ENCODE data around the gene FAM219B.

FAM219B gene, protein sequence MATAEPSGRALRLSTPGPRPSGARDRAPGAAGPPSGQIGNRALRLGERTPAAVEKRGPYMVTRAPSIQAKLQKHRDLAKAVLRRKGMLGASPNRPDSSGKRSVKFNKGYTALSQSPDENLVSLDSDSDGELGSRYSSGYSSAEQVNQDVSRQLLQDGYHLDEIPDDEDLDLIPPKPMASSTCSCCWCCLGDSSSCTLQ

DNA sequence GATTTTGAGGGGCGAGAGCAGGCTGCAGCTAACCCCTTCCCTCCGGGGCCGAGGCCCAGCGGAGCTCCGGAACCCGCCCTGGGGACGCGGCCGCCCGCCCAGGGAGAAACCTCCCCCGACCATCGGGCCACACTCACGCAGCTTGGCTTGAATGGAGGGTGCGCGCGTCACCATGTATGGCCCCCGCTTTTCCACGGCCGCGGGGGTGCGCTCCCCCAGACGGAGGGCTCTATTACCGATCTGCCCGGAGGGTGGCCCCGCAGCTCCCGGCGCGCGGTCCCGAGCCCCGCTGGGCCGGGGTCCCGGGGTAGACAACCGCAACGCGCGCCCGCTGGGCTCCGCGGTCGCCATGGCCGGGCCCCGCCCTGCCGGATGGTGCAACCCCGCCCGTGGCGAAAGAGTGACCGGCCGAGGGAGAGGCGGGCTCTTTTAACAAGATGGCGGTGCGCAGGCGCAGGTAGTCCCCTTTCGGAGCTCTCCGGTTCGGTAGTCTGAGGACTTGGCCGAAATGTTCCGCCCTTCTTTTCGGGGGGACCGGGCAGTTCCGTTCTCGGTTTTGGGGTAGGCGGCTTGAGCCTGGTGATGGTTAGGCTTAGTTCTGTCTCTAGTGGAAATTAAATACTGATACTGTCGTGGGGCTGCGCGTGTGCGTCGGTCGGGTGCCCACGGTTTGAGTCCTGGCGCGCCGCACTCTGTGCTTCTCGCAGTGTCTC lies at the start of gene FAM219B:
Gene FAM219B (minus strand): TSS at position 402 of the 713 bp plus-strand sequence. CDS start 51 bp downstream, at position 351.
- H3K4me3 ChIP-seq (replicated peaks in 1 of 2; ENCODE audit: low read depth in 2 of 2, low read length in 2 of 2): peak within 1 kb of the TSS; percentile 85 to 88
- TF ChIP-seq, protein P1, sequence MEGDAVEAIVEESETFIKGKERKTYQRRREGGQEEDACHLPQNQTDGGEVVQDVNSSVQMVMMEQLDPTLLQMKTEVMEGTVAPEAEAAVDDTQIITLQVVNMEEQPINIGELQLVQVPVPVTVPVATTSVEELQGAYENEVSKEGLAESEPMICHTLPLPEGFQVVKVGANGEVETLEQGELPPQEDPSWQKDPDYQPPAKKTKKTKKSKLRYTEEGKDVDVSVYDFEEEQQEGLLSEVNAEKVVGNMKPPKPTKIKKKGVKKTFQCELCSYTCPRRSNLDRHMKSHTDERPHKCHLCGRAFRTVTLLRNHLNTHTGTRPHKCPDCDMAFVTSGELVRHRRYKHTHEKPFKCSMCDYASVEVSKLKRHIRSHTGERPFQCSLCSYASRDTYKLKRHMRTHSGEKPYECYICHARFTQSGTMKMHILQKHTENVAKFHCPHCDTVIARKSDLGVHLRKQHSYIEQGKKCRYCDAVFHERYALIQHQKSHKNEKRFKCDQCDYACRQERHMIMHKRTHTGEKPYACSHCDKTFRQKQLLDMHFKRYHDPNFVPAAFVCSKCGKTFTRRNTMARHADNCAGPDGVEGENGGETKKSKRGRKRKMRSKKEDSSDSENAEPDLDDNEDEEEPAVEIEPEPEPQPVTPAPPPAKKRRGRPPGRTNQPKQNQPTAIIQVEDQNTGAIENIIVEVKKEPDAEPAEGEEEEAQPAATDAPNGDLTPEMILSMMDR (IDR thresholded peaks at IDR 0.05; ENCODE audit: low read depth, low read length): no peak
- DNase-seq (ENCODE audit: low read depth in 2 of 2): peak; percentile 88 to 89

DNA sequence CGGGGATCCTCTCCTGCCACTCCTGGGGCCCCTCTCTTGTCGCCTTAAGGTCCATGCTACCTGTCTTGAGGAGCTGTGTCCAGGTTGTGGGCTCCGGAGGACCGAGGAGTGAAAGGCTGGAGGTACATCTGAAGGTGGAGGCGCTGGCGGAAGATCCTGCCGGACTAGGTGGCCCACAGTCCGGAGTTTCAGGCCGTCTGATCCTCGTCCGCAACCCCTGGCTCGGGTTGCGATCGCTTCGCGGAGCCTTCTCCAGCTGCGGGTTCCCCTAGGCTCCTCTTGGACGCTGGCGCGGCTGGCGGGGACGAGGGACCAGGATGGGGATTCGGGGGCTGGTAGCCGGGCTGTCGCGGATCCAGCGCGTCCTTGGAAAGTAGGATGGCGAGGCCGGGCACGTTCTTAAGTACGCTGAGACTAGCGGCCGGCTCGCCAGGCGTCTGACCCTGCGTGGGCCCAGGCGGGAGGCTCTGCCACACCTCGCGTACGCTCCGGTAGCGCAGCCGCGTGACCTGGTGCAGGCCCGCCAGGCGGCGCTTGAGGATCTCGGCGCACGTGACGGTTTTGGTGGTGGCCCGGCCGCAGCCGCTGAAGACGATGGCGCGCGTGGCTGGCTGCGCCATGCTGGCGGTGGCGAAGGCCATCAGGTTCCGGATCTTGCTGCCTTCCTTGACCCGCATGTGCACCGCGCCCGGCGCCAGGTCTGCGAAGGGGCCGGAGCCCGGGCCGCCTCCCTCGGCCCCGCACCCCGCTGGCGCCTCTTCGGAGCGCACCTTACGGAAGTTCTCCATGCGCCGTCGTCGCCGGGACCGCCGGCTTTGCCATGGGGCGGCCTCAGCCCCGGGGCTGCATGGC lies 49.4 kb upstream of the FAM219B start:
- peak overlapping the region; percentile 57 to 72 for H3K4me3 ChIP-seq (replicated peaks in 1 of 2; ENCODE audit: low read depth in 2 of 2, low read length in 2 of 2)
- TF ChIP-seq, protein P1 (IDR thresholded peaks at IDR 0.05; ENCODE audit: low read depth, low read length): peak; percentile 24
- DNase-seq (ENCODE audit: low read depth in 2 of 2): peak; percentile 66 to 85

DNA sequence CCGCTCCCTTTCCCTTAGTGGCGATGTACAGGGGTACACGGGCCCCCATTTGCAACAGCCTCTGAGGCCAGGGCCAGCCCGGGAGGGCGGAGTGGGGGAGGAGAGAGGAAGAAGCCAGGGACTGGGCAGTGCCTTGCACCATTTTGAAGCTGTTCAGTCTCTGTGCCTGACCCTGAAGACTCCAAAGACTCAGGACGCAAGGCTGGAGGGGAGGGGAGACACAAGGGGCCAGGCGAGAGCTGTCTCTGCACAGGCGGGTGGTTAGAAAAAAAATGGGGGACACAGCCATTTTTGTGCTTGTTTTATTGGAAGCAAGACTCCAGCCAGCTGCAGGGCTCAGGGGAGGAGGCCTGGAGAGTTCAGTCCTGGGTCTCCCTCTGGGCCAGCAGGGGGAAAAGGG lies 48.4 kb upstream of the FAM219B start:
- TF ChIP-seq, protein P1 (IDR thresholded peaks at IDR 0.05; ENCODE audit: low read depth, low read length): no peak
- DNase-seq (ENCODE audit: low read depth in 2 of 2): peak in 1 of 2 donors; percentile 36
- peak overlapping the region; percentile 57 to 72 for H3K4me3 ChIP-seq (replicated peaks in 1 of 2; ENCODE audit: low read depth in 2 of 2, low read length in 2 of 2)

DNA sequence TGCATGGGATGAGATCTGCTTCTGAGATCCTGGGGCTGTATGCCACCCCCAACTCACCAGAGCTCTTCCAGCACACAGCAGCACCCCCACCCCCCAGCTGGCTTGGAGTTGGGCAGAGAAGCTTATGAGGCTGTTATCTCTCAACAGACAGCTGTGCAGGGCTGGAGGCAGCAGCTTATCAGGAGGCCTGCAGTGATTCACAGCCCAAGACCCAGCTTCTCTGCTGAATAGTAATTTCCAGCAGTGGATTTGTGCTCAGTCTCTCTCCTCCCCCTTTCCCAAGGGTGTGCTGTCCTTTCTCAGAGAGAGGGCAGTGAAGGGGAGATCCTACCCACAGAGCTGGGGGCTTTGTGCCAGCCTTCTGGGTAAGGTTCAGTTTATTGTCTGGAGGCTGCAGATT lies 47.9 kb upstream of the FAM219B start:
- TF ChIP-seq, protein P1 (IDR thresholded peaks at IDR 0.05; ENCODE audit: low read depth, low read length): no peak
- DNase-seq (ENCODE audit: low read depth in 2 of 2): peak; percentile 51 to 89
- peak overlapping the region; percentile 57 to 72 for H3K4me3 ChIP-seq (replicated peaks in 1 of 2; ENCODE audit: low read depth in 2 of 2, low read length in 2 of 2)

DNA sequence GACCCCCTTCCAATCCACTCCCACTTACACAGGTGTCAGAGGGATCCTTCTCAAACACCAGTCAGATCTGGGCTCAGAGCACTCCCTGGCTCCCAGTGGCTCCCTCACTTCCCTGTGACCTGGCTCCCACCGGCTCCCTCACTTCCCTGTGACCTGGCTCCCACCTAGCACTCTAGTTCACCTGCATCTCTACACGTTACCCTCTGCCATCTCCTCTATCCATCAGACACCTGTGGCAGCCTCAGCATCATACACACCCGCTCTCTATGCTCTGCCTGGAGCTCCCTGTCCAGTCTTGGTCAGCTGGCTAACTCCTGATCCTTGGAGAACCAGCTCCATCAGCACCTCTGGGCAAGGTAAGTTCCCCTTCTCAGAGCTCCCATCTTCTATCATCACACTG lies 44.4 kb upstream of the FAM219B start:
- H3K4me3 ChIP-seq (replicated peaks in 1 of 2; ENCODE audit: low read depth in 2 of 2, low read length in 2 of 2): no peak overlapping the region
- no peak for DNase-seq (ENCODE audit: low read depth in 2 of 2)
- TF ChIP-seq, protein P1 (IDR thresholded peaks at IDR 0.05; ENCODE audit: low read depth, low read length): no peak

DNA sequence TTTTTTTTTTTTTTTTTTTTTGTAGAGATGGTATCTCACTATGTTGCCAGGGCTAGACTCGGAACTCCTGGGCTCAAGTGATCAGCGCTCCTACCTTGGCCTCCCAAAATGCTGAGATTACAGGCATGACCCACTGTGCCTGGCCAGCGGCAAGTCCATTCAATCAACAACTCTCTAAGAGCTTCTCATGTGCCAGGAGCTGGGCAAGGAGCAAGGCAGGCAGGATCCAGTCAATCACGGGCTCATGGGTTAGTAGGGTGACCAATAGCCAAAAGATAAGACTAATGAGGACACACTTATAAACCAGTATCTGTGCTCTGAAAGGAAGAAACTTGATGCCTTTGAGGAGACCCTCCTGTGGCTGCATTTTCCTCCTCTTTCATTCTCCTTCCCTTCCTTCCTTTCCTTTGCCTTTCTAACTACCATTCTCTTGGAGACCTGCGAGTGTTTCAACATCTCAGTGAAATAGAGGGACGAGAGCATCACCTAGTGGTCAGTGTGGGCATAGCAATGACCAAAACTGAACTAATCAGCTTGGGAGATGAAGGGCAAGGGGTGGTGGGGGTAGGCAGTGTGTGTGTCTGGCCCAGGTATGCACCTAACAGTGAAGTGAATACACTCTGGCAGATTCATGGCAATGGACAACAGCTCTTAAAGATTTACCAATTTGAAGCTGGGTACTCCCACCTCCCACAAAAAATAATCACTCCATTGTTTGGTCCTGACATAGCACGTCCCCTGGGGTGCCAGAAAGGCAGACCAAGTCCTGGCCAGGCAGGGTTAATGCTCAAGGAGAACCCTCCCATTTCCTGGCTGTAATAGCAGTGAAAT lies 43.6 kb upstream of the FAM219B start:
- TF ChIP-seq, protein P1 (IDR thresholded peaks at IDR 0.05; ENCODE audit: low read depth, low read length): peak; percentile 99
- no peak overlapping the region for H3K4me3 ChIP-seq (replicated peaks in 1 of 2; ENCODE audit: low read depth in 2 of 2, low read length in 2 of 2)
- DNase-seq (ENCODE audit: low read depth in 2 of 2): peak; percentile 80 to 81
